HTERT RPE-1 (cell line): Measurements from ENCODE around the gene SH3TC2.
"Not testable (repeated sequence)": the region's sequence is repeated elsewhere in the genome, so short reads cannot be mapped to it uniquely, and the experiment has no call there.

Source experiments
- in situ Hi-C: fragments of 300-500 bp; cut with MboI; formaldehyde crosslinking; loops from 4 replicates; pipeline ENCODE4 v1.14.3; 2020; ENCODE audit warnings: low sequenced_read_pairs

SH3TC2 gene

GRCh38 chr5:149063017-149063687, at the start of gene SH3TC2:
TSS of gene SH3TC2 (minus strand) at chr5:149063062. CDS start at chr5:149063022, 40 bp downstream.
- in situ Hi-C loops = no loop called here

- in situ Hi-C loops = loop anchor here (25.0 kb wide), 1 partner anchor 373 kb away; no protein-coding TSS in a partner anchor
Observed at GRCh38 chr5:149110406-149110805, 47.5 kb upstream of the SH3TC2 start.

- in situ Hi-C loops = loop anchor here (25.0 kb wide), 1 partner anchor 371 kb away; no protein-coding TSS in a partner anchor
Observed at GRCh38 chr5:149108651-149109280, 45.9 kb upstream of the SH3TC2 start.

GRCh38 chr5:149100331-149100730, 37.5 kb upstream of the SH3TC2 start:
- in situ Hi-C loops = loop anchor here (25.0 kb wide), 1 partner anchor 363 kb away; no protein-coding TSS in a partner anchor

- in situ Hi-C loops = loop anchor here (25.0 kb wide), 1 partner anchor 363 kb away; no protein-coding TSS in a partner anchor
Observed at GRCh38 chr5:149099920-149100319, 37.1 kb upstream of the SH3TC2 start.

GRCh38 chr5:149094996-149095395, 32.1 kb upstream of the SH3TC2 start:
- in situ Hi-C loops = no loop called here

GRCh38 chr5:149093625-149094024, 30.8 kb upstream of the SH3TC2 start:
- in situ Hi-C loops = no loop called here

- in situ Hi-C loops = no loop called here
Observed at GRCh38 chr5:149089796-149090195, 26.9 kb upstream of the SH3TC2 start.

- in situ Hi-C loops = no loop called here
Observed at GRCh38 chr5:149088686-149089085, 25.8 kb upstream of the SH3TC2 start.

- in situ Hi-C loops = no loop called here
Observed at GRCh38 chr5:149083846-149084245, 21.0 kb upstream of the SH3TC2 start.

GRCh38 chr5:149082271-149082670, 19.4 kb upstream of the SH3TC2 start:
- in situ Hi-C loops = no loop called here

GRCh38 chr5:149080294-149080693, 17.4 kb upstream of the SH3TC2 start:
- in situ Hi-C loops = no loop called here

GRCh38 chr5:149079883-149080282, 17.0 kb upstream of the SH3TC2 start:
- in situ Hi-C loops = no loop called here

GRCh38 chr5:149074071-149074470, 11.2 kb upstream of the SH3TC2 start:
- in situ Hi-C loops = not testable (repeated sequence)

- in situ Hi-C loops = no loop called here
Observed at GRCh38 chr5:149073213-149073612, 10.4 kb upstream of the SH3TC2 start.

GRCh38 chr5:149072791-149073190, 9.9 kb upstream of the SH3TC2 start:
- in situ Hi-C loops = no loop called here

- in situ Hi-C loops = no loop called here
Observed at GRCh38 chr5:149072376-149072775, 9.5 kb upstream of the SH3TC2 start.

- in situ Hi-C loops = no loop called here
Observed at GRCh38 chr5:149071756-149072155, 8.9 kb upstream of the SH3TC2 start.

- in situ Hi-C loops = no loop called here
Observed at GRCh38 chr5:149071216-149071615, 8.4 kb upstream of the SH3TC2 start.

- in situ Hi-C loops = no loop called here
Observed at GRCh38 chr5:149069711-149070110, 6.8 kb upstream of the SH3TC2 start.

GRCh38 chr5:149063896-149064478, 1.1 kb upstream of the SH3TC2 start:
- in situ Hi-C loops = no loop called here
